Head of caudate nucleus (tissue), 42 donors: Measurements from ENCODE around the gene RNF166.

Experiments
- DNase-seq, 42 donors: peaks; one replicate each; pipeline versions ENCODE4 v3.0.0 to v3.0.0-alpha.2; 2020 to 2021; ENCODE audit warnings: mixed read lengths in 7 of 42
- intact Hi-C: fragments of 100-400 bp; cut with DNase I; formaldehyde crosslinking; loops from one replicate; pipeline ENCODE4 v1.15.0; 2022

RNF166 gene

GRCh38 chr16:88649924-88650748, 56.1 kb downstream of the RNF166 start:
- peak in 11 of 42 donors; percentile 11 to 57 (median 32) for DNase-seq
- intact Hi-C loops = no loop called here

DNA sequence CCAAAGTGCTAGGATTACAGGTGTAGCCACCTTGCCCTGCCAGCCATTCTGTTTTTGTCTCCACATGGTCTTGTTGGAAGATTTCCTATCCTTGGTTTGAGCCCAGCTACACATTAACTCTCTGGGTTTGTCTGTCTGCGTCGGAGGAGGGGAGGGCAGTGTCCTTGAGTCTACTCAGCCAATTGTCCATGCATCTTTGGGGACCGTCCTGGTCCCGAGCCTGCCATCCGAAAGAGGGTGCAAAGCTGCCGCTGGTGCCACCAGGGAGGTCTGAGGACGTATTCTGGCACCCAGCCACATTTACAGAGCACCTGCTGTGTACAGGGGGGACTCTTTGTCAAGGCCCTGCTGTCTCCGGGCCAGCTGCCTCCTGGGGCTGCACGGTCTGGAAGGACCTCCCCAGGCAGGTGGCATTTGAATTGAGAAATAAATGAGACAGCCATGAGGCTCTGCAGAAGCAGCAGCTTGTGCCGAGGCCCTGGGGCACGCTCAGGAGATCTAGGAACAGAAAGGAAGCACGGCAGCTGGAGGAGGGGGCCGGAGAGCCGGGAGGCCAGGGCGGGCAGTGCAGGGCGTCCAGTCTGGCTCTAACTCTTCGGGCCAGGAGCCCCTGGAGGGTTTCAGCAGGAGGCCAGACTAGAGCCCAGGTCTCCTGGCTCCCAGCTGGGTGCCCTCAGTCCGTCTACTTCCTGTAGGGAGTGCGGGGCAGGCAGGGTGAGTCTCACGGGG, 56.8 kb downstream of the RNF166 start:
- DNase-seq = no peak
- intact Hi-C loops = no loop called here

- intact Hi-C loops = no loop called here
- no peak for DNase-seq
Observed at GRCh38 chr16:88647178-88648070, 58.8 kb downstream of the RNF166 start.
